ENCODE measurements around the gene AGK. TPM values are rescaled to one million over a fixed set of nuclear protein-coding genes. Genes with fewer than 3 reads are reported as not detected.

The AGK gene
- total RNA-seq, 6 experiments from 2014 or later, result 14.7 to 18.0 (median 16.1) TPM

- H3K4me3 Mint-ChIP-seq, result no peak overlapping the region
- TF ChIP-seq, protein P1, sequence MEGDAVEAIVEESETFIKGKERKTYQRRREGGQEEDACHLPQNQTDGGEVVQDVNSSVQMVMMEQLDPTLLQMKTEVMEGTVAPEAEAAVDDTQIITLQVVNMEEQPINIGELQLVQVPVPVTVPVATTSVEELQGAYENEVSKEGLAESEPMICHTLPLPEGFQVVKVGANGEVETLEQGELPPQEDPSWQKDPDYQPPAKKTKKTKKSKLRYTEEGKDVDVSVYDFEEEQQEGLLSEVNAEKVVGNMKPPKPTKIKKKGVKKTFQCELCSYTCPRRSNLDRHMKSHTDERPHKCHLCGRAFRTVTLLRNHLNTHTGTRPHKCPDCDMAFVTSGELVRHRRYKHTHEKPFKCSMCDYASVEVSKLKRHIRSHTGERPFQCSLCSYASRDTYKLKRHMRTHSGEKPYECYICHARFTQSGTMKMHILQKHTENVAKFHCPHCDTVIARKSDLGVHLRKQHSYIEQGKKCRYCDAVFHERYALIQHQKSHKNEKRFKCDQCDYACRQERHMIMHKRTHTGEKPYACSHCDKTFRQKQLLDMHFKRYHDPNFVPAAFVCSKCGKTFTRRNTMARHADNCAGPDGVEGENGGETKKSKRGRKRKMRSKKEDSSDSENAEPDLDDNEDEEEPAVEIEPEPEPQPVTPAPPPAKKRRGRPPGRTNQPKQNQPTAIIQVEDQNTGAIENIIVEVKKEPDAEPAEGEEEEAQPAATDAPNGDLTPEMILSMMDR (IDR thresholded peaks at IDR 0.05), result no peak
- H3K4me1 Mint-ChIP-seq (ENCODE audit: low read depth), result no peaks in the 10 kb centered on the region
- no peaks in the 10 kb centered on the region for H3K9me3 Mint-ChIP-seq
- 0 out of 2 replicates have a peak, but pooled peaks cover 4% of the 10 kb centered on the region for H3K36me3 Mint-ChIP-seq (ENCODE audit: low read depth)
- DNase-seq, result no peak
- H3K27me3 Mint-ChIP-seq (ENCODE audit: insufficient read depth), result no peaks in the 10 kb centered on the region
- no peak overlapping the region; the same call in 1 of the 2 replicates for H3K27ac Mint-ChIP-seq
Measured at GRCh38 chr7:141665208-141666035, 114.2 kb downstream of the AGK start.

DNA sequence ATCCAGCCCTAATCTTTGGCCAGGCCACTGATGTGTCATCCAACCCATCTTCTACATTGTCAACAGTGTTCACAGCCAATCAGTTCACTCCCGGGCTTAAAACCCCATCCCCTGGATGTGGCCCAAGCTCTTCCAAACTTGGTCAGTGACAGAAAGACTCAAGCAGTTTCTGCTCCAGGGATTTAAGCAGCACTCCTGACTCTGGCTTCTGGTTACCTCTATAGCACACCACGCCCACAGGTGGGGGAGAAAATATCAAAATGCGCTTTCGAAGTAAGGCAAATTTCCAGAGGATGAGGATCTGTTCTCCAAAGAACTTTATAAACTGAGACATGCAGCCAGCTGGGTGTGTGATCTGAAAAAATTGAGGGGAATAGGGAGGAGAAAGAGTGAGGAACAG lies 114.9 kb downstream of the AGK start:
- no peaks in the 10 kb centered on the region for H3K4me1 Mint-ChIP-seq (ENCODE audit: low read depth)
- H3K27me3 Mint-ChIP-seq (ENCODE audit: insufficient read depth), result no peaks in the 10 kb centered on the region
- H3K36me3 Mint-ChIP-seq (ENCODE audit: low read depth), result 0 out of 2 replicates have a peak, but pooled peaks cover 4% of the 10 kb centered on the region
- TF ChIP-seq, protein P1 (IDR thresholded peaks at IDR 0.05), result no peak
- DNase-seq, result no peak
- H3K4me3 Mint-ChIP-seq, result no peak overlapping the region
- no peaks in the 10 kb centered on the region for H3K9me3 Mint-ChIP-seq
- no peak overlapping the region; the same call in 1 of the 2 replicates for H3K27ac Mint-ChIP-seq

- no peak for DNase-seq
- no peaks in the 10 kb centered on the region for H3K27me3 Mint-ChIP-seq (ENCODE audit: insufficient read depth)
- H3K4me1 Mint-ChIP-seq (ENCODE audit: low read depth), result no peaks in the 10 kb centered on the region
- TF ChIP-seq, protein P1 (IDR thresholded peaks at IDR 0.05), result no peak
- peaks cover 5% of the 10 kb centered on the region for H3K36me3 Mint-ChIP-seq (ENCODE audit: low read depth)
- H3K27ac Mint-ChIP-seq, result no peak overlapping the region
- no peaks in the 10 kb centered on the region for H3K9me3 Mint-ChIP-seq
- H3K4me3 Mint-ChIP-seq, result no peak overlapping the region
Measured at GRCh38 chr7:141668853-141669252, 117.6 kb downstream of the AGK start.

DNA sequence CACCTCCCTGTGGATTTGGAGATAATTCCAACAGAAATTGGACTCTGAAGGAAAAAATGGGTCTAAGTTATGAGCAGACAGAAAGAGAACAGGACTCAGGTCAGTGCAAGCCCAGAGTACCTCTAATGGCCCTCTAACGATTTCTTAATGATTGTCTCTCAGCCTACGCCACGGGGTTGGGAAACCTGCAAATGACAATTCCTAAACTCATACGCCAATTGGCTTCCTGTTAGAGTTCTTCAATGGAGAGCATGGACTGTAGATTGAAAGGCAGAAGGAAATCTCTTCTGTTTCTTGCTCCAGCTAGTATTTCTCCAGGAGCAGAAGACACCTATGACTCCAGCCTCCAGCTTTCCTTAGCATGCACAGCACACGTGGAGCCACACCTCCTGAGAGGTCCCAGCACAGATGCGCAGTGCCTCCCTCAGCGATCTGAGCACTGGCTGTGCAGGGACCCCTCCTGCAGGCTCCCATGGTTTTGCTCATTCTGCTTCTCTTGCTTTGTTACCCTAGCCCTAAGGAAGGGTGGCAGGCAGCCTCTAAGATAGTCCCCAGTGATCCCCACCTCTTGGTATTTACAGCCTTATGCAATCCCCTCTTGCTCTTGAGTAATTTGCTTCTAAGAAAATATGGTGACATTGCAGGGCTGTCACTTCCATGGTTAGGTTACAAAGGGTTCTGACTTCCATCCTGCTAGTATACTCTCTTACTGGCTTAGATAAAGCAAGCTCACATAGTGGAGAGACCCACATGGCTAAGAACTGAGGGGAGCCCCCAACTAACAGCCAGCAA lies 120.7 kb downstream of the AGK start:
- H3K27ac Mint-ChIP-seq, result no peak overlapping the region
- peaks cover 5% of the 10 kb centered on the region for H3K36me3 Mint-ChIP-seq (ENCODE audit: low read depth)
- TF ChIP-seq, protein P1 (IDR thresholded peaks at IDR 0.05), result no peak
- no peaks in the 10 kb centered on the region for H3K9me3 Mint-ChIP-seq
- no peaks in the 10 kb centered on the region for H3K27me3 Mint-ChIP-seq (ENCODE audit: insufficient read depth)
- DNase-seq, result no peak
- no peak overlapping the region for H3K4me3 Mint-ChIP-seq
- no peaks in the 10 kb centered on the region for H3K4me1 Mint-ChIP-seq (ENCODE audit: low read depth)

DNA sequence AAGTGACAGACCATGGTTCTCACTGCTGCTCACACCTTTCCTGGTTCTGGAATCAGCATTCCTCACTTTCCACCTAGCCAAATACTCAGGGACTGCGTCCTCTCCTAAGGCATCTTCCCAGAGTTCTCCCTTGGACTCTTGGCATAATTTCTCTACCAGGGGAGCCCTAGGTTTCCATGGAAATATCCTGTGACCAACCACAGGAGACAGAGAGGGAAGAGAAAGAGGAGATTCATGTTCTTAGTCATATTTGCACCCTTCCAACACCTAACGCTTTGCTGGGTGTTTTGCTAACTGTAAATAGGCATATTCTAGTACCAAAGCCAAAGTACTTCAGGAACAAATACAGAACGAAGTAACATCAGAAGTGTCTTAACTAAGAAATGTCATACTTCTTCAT lies 122.1 kb downstream of the AGK start:
- TF ChIP-seq, protein P1 (IDR thresholded peaks at IDR 0.05), result no peak
- Mint-ChIP-seq H3K4me3 (no peak overlapping the region), H3K27ac (no peak overlapping the region), H3K4me1 (ENCODE audit: low read depth) (no peaks in the 10 kb centered on the region), H3K27me3 (ENCODE audit: insufficient read depth) (no peaks in the 10 kb centered on the region), H3K9me3 (no peaks in the 10 kb centered on the region), H3K36me3 (ENCODE audit: low read depth) (peaks cover 5% of the 10 kb centered on the region)
- no peak for DNase-seq

Measured in HFFc6 (cell line).